HG02763 (cell line): ENCODE results near the gene TREML1.

ENCODE experiments used
- ATAC-seq: cut with Tn5 transposase; IDR thresholded peaks from one replicate; pipeline ENCODE4 v1.9.1; 2021; ENCODE audit warnings: mild to moderate bottlenecking, moderate library complexity; ENCODE audit not compliant: unreplicated experiment

TREML1 gene

GRCh38 chr6:41179163-41179562, 25.0 kb upstream of the TREML1 start:
- no peak for ATAC-seq

- no peak for ATAC-seq
These were observed 23.5 kb upstream of the TREML1 start for GRCh38 chr6:41177695-41178094.

DNA sequence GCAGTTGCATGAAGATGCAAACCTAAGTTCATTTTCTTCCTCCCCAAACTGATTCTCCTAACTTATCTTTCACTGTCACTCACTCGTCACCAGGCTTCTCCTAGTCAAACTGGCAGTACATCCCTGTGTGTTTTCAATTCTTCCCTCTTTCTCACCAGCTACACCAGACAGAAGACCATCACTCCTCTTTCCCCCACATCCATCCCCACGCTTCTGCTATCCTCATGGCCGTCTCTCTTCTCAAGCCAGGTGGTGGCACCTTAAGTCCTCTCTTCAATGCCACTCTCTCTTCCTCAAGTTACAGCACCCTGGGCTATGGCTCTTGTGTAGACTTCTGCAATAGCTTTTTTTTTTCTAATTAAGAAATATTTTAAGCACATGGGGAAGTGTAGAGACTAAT, 23.1 kb upstream of the TREML1 start:
- ATAC-seq, result no peak

DNA sequence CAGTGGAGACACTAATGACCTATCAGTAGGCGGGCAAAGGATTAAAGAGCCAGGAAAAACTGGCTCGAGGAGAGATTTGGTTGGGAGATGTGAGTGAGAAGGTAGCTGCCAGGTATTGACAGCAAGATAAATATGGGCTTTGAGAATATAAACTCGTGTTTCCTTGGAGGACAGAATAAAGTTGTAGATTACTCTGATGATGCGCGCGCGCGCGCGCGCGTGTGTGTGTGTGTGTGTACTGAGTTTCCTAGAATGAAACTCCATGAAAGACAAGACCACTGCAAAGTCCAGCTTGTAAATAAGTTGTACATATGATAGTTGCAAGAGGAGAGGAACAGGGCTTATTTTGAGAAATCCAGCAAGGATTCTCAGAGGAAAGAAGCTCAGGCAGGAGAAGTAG, 22.0 kb upstream of the TREML1 start:
- no peak for ATAC-seq

DNA sequence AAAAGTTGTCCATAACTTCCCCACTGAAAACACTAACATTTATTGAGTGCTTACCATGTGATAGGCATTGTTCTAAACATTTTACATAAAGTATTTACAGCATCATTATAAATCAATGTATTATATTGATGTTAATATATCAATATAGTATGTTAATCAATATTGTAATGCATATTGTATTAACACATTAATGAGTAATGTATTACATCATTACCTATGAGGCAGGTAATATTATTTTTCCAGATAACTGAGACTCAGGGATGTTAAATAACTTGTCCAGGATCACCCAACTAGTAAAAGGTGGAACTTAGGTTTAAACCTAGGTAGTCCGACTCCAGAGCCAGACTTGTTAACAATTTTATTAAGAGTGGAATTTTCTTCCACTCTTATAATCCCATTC, 20.9 kb upstream of the TREML1 start:
- ATAC-seq, result no peak

- no peak for ATAC-seq
These were observed 20.5 kb upstream of the TREML1 start for GRCh38 chr6:41174610-41175009.

GRCh38 chr6:41171908-41172307, 17.8 kb upstream of the TREML1 start:
- ATAC-seq, result no peak

DNA sequence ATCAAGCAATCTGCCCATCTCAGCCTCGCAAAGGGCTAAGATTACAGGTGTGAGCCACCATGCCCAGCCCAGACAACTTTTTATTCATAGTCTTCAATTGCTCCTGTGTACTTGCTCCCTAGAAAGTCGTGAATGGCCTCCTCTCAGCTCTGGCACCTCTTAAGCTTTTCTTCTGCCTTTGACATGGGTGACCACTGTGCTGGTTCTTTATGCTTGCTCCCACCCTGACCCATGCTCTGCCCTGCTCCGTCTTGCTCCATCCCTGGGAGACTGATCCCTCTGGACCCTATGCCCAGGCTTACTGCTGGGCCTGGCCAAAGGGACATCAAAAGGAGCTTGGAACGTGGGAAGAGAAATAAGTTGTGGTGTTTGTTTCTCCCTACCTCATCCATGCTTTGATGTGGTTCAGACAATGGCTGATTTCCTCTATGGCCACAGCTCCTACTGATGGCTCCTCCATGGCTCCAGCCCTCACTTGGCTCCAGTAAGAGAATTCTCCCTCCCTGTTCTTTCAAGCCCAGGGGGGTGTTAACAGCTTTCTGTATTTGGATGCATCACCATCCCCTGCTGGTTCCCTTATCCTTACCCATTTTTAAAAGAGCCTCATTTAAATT, 16.5 kb upstream of the TREML1 start:
- ATAC-seq, result no peak

DNA sequence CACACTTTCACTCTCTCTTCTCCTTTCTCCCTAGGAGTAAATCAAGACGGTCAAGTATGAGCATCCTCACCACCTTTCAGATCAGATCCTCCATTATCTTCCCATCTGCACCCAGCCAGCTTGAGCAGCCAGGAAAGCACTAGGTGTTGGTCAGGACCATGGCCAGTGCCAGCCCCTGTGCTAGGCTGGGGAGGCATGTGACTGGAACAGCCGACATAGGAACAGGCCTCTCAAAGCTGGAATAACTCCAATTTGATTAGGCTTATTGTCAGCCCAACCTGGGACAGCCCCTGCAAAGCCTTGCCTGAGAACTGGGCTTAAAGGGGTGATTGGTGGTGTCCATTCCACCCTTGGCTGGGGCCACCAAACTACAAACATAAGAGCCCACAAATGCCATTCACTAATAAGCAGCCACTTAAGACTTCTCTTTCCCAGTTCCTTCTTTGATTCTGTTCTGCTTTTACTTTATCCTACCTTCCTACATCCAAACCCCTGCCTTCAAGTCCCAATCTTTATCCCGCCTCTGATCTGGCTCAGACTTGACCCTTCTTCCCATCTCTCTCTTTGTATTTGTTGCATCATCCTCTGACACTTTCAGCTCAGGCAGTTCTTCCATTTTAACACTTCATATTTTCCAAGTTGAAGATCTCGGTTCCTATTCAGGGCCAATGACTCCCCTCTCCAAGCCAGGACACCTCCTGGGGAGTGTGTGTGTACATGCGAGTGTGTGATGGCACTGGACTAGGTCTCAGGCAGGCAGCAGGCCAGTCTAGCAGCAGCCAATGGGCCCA, 13.2 kb upstream of the TREML1 start:
- no peak for ATAC-seq

GRCh38 chr6:41164551-41165120, 10.5 kb upstream of the TREML1 start:
- ATAC-seq, result no peak

GRCh38 chr6:41163419-41163717, 9.2 kb upstream of the TREML1 start:
- no peak for ATAC-seq

DNA sequence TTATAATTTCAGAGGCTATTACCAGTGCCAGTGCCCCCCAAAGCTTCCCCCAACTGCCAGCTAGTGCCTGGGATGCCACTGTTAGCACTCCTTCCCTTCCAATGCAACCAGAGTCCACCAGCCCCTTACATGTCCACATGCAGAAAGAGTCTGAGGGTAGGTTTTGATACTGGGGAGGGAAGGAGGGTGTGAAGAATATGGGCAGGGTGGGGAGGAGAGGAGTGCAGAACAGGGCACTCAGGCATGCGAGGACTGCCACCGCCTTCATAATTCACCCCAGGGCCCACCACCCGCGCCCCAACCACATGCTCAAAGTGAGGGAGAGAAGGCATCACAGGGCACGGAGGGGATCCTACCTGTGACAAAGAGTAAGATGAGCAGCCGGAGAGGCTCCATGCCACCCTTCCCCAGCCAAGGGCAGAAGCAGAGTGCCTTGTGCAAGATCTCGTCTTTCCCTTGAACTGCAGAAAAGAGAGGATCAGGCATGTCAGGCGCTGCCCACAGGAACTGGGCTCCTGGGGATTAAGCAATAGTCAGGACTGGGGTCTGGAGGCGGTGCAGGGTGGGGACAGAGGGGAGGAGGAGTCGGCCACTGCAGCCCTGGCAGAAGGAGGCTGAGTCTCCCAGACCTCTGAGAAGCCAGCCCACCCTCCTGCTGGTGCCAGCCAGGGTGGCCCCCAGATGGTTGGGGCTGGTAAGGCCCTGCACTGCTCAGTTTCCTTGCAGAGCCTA, 8.7 kb upstream of the TREML1 start, which contains the start of gene TREM2:
Gene TREM2, minus strand, starts transcription at position 430 of the 732 bp plus-strand sequence. Its CDS starts 34 bp downstream, at position 396.
- no peak for ATAC-seq

DNA sequence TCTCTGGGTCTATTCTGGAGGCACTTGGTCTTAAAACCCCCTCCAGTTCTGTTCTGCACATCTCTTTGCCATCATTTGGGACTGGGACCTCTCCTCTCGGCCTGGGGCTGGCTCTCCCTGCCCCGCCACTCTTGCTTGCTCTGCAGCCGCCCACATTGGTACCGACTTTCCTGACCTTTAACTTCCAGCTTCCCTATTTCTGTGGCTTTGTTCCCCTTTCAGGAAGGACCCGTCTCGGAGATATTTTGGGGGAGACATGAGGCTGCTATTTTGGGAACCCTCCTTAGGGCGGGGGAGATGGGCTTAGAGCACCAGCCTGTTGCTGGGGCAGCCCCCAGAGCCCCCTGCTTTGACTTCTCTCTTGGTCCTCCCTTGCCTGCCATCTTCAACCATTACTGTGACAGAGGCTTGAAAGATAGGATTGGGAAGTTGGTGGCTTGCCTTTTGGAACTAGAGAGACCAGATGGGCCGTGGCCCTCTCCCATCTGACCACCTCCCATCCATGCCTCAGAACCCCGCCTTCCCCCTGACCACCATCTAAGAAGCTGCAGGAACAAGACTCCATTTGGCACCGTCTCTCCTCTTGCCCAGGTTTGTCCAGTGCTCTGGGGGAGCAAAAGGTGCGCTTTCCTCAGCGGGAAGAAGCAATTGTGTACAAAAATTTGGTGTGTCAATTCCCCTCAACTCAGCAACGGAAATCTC, 7.9 kb upstream of the TREML1 start:
- no peak for ATAC-seq

GRCh38 chr6:41161380-41161779, 7.2 kb upstream of the TREML1 start:
- ATAC-seq, result no peak

DNA sequence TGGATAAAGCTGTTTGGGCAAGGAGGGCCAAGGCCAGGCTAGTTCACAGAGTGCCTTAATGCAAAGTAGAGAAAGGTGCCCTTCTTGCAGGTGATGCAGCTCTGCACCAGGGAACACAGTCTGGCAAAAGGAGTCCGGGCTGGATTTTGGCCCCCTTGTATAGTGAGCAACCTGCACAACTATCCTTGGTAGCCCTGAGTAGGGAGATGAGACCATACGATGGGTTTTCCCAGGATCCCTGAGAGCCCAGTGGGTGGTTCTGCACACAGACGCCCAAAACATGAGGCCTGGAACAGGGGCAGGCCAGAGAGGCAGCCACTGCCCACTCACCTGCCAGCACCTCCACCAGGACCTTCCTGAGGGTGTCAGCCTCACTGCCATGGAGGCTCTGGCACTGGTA, 6.8 kb upstream of the TREML1 start:
- ATAC-seq, result no peak

DNA sequence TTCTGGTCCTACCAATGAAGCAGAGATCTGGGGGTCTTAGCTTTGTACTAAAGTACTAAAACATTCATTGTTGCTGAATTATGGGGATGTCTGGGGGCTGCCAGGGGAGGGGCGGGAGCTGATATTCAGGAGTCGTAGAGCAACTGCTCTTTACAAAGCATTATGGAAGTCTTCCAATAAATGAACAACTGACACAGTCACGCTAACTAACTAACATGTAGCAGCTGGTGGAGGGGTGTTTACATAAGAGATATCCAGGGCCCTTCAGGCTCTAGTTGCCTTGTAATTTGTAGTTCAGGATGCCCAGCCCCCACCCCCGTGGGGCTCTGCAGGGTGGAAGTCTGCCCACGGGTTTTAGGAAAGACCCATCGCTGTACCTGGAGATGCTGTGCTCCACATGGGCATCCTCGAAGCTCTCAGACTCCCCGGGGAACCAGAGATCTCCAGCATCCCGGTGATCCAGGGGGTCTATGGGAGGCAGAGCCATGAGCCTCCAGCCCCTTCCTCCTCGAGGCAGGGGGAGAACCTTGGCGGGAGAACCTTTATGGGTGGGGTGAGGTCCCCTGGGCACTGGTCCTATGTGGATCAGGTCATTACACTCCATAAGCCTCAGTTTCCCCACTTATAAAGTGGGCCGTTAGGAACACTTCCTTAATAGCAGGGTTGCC, 5.4 kb upstream of the TREML1 start:
- ATAC-seq, result no peak

DNA sequence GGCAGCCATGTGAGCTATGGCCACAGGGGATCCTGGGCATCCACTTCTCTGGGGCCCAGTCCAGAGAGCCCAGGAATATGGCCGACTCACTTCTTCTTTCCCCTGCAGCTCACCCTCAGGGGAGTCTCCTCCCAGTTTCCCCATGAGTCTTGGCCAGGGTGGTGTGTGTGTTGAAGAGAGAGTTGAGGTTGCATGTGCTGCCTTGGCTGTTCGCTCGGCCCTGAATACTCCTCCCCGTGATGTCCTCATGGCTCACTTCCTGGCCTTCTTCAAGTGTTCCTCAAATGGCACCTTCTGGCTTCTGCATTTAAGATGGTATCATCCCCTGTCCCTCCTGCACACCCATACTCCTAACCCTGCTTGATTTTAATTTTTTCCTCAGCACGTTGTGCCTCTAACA, 3.2 kb upstream of the TREML1 start:
- ATAC-seq, result no peak

DNA sequence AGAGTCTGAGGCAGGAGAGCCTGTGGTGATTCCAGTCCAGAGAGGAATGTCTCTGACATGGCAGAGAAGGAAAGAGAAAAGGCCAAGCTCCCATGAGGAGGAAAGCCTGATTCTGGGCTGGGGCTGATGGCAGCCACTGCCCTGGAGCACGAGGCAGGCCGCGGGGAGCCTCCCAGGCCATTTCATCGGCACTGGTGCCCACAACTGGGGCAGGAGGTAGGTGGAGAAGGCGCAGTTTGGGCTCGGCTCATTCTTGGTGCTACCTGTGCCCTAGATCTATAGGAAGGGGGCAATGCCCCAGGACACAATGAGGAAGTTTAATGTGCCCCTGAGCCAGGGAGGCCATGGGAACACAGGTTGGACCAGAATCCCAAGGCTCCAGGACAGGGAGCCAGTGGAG, 2.6 kb upstream of the TREML1 start:
- ATAC-seq, result no peak

GRCh38 chr6:41156001-41156400, 1.9 kb upstream of the TREML1 start:
- no peak for ATAC-seq

GRCh38 chr6:41155132-41155805, 1.1 kb upstream of the TREML1 start:
- ATAC-seq, result no peak
